ENCODE results near the gene ZC3H6.
"Not testable (repeated sequence)": the region's sequence is repeated elsewhere in the genome, so short reads cannot be mapped to it uniquely, and the experiment has no call there.

Gene ZC3H6

GRCh38 chr2:112277596-112278220 is 2.3 kb downstream of the ZC3H6 start:
- in situ Hi-C loops (cut with MboI; ENCODE audit: low sequenced_read_pairs), result no loop called here

- in situ Hi-C loops (cut with MboI; ENCODE audit: low sequenced_read_pairs), result not testable (repeated sequence)
These were observed 6.7 kb downstream of the ZC3H6 start for GRCh38 chr2:112282066-112282465.

- in situ Hi-C loops (cut with MboI; ENCODE audit: low sequenced_read_pairs), result not testable (repeated sequence)
These were observed 8.1 kb downstream of the ZC3H6 start for GRCh38 chr2:112283535-112283934.

GRCh38 chr2:112290088-112290487 is 14.7 kb downstream of the ZC3H6 start:
- in situ Hi-C loops (cut with MboI; ENCODE audit: low sequenced_read_pairs), result no loop called here

- in situ Hi-C loops (cut with MboI; ENCODE audit: low sequenced_read_pairs), result no loop called here
These were observed 15.3 kb downstream of the ZC3H6 start for GRCh38 chr2:112290648-112291047.

- in situ Hi-C loops (cut with MboI; ENCODE audit: low sequenced_read_pairs), result no loop called here
These were observed 18.4 kb downstream of the ZC3H6 start for GRCh38 chr2:112293636-112294401.

GRCh38 chr2:112295407-112296078 is 20.1 kb downstream of the ZC3H6 start:
- in situ Hi-C loops (cut with MboI; ENCODE audit: low sequenced_read_pairs), result no loop called here

- in situ Hi-C loops (cut with MboI; ENCODE audit: low sequenced_read_pairs), result no loop called here
These were observed 21.0 kb downstream of the ZC3H6 start for GRCh38 chr2:112296407-112296806.

GRCh38 chr2:112301171-112301584 is 25.8 kb downstream of the ZC3H6 start:
- in situ Hi-C loops (cut with MboI; ENCODE audit: low sequenced_read_pairs), result no loop called here

GRCh38 chr2:112301973-112302372 is 26.6 kb downstream of the ZC3H6 start:
- in situ Hi-C loops (cut with MboI; ENCODE audit: low sequenced_read_pairs), result no loop called here

- in situ Hi-C loops (cut with MboI; ENCODE audit: low sequenced_read_pairs), result no loop called here
These were observed 29.0 kb downstream of the ZC3H6 start for GRCh38 chr2:112304298-112304941.

GRCh38 chr2:112305132-112305531 is 29.7 kb downstream of the ZC3H6 start:
- in situ Hi-C loops (cut with MboI; ENCODE audit: low sequenced_read_pairs), result no loop called here

- in situ Hi-C loops (cut with MboI; ENCODE audit: low sequenced_read_pairs), result no loop called here
These were observed 35.5 kb downstream of the ZC3H6 start for GRCh38 chr2:112310906-112311305.

GRCh38 chr2:112311932-112312331 is 36.5 kb downstream of the ZC3H6 start:
- in situ Hi-C loops (cut with MboI; ENCODE audit: low sequenced_read_pairs), result no loop called here

GRCh38 chr2:112312821-112313220 is 37.4 kb downstream of the ZC3H6 start:
- in situ Hi-C loops (cut with MboI; ENCODE audit: low sequenced_read_pairs), result no loop called here

- in situ Hi-C loops (cut with MboI; ENCODE audit: low sequenced_read_pairs), result no loop called here
These were observed 39.5 kb downstream of the ZC3H6 start for GRCh38 chr2:112314856-112315255.

- in situ Hi-C loops (cut with MboI; ENCODE audit: low sequenced_read_pairs), result no loop called here
These were observed 42.1 kb downstream of the ZC3H6 start for GRCh38 chr2:112317303-112318158.

GRCh38 chr2:112318515-112318914 is 43.1 kb downstream of the ZC3H6 start:
- in situ Hi-C loops (cut with MboI; ENCODE audit: low sequenced_read_pairs), result no loop called here

- in situ Hi-C loops (cut with MboI; ENCODE audit: low sequenced_read_pairs), result no loop called here
These were observed 46.3 kb downstream of the ZC3H6 start for GRCh38 chr2:112321375-112322320.

All from HL-60/S4 treated with retinoic acid at 250 ng/mL for 4 days and 3 days (cell line).